Epidermal melanocyte (primary cell): ENCODE results near the gene TNFSF13B.

Source experiments
- DNase-seq: peaks from one replicate; pipeline ENCODE4 v3.0.0; 2011; ENCODE audit warnings: low spot score; ENCODE audit not compliant: insufficient read length

TNFSF13B gene

DNA sequence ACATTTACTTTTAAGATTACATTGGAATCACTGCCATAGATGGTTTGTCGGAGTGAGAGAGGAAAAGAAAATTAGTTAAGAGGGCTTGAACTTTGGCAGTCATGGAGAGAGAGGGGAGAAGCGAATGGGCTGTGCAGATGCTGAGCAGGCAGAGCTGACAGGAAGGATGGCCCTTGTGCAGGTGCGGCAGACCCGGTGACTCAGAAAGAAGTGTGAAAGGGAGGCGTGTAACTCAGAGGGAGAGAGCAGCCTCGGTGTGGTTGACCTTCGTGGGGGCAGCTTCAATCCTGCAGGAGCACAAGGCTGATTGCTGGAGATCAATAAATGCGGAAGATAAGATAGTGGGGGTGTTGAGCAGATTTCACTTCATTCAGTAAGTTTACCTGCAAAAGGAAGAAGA is 76.9 kb downstream of the TNFSF13B start:
- no peak for DNase-seq

DNA sequence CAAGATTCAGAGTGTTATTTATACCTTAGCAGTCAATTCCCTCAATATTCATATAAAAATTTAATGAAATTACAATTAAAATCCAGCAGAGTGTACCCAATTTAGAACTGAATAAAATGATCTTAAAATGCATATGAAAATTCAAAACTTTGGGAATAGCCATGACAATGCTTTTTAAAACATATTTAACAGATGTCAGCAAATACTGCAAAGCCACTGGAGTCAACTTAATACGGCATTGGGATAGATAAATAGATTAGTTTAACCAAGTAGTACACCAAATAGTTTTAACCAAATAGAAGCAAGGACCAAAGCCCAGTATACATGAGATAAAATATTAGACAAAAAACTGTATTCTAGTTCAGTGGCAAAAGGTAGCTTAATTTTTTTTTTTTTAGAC is 79.8 kb downstream of the TNFSF13B start:
- DNase-seq = no peak

DNA sequence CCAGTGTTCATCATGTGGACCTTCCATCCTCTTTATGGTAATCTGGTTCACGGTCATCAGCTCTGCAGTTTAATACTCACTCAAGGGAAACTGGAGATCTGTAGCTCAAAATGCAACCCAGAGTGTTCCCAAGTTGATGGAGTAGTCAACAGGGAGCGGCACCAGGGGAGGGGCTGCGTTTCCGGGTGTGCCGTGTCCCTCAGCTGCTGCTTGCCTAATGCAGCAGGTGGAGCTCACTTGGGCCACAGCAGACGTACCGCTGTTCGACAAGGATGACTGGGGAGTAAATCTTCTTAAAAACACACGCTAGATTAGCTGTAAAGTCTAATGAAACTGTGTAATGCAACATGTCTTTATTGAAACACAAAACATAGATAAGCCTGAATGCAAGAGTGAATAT is 81.1 kb downstream of the TNFSF13B start:
- DNase-seq = no peak

DNA sequence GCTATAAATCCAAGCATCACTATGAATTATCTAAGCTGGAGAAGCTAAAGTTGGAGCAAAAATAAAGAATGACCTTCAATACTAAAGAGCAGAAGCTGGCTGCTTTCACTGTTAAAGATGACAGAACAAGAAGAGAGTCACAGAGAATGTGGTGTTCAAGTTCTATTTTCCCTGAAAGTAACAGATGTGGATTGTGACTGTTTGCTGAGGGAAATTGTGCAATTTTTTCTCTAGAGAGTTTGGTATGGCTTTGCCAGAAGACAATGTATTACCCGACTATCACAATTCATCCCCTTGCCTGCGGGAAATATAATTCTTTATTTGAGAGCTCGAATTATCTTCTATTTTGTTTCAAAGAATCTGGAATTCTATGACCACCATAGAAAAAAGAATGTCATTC is 83.1 kb downstream of the TNFSF13B start:
- no peak for DNase-seq

DNA sequence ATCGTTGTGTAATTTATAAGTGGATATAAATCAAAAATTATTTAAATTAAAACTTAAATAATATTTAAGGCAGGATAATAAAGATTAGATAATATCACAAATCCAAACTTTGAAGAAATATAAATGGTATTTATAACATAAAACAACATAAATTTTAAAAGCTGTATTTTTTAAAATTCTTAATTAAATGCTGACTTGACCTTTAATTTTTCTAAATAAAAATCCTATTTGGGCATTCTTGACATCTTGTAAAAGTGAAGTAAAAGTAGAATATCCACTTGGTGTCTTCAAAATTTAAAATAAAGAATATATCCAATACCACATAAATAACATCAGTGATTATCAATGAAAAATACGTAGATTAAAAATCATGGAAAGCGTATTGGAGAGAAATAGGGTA is 87.7 kb downstream of the TNFSF13B start:
- no peak for DNase-seq
